Measurements from ENCODE around the gene IQSEC1.

GRCh38 chr3:12935861-12936830 is 137.1 kb downstream of the IQSEC1 start:
- TF ChIP-seq GATA3 (IDR thresholded peaks at IDR 0.05; ENCODE audit: low read depth, low read length) (no peak), GATA2 (IDR thresholded peaks at IDR 0.05; ENCODE audit: low read depth, low read length) (no peak)
